Smooth muscle cell (in vitro differentiated cells): Measurements from ENCODE around the gene NELFB. TPM values are rescaled to one million over a fixed set of nuclear protein-coding genes. Genes with fewer than 3 reads are reported as not detected.
A peak's percentile ranks its signal among the peaks of the same experiment; 100 is the strongest.

Experiments used
- DNase-seq: peaks from one replicate; lab custom pipeline; 2025; ENCODE audit not compliant: unreplicated experiment; lab: John Stamatoyannopoulos, UW
- H2AFZ ChIP-seq: fragments of 200-600 bp; sonication (generic); 2 replicates; pipeline ENCODE4 v1.6.0; 2016; ENCODE audit warnings: antibody characterized with exemption, low read depth, mild to moderate bottlenecking
- H3F3A ChIP-seq: fragments of 200-600 bp; sonication (generic); 2 replicates; pipeline ENCODE4 v1.6.0; 2017; ENCODE audit warnings: antibody characterized with exemption, low read depth
- H3K27ac ChIP-seq: fragments of 200-600 bp; sonication (generic); 2 replicates; pipeline ENCODE4 v1.5.1; 2016; ENCODE audit warnings: low read depth, mild to moderate bottlenecking
- H3K27me3 ChIP-seq: fragments of 200-600 bp; sonication (generic); 2 replicates; pipeline ENCODE4 v1.6.1; 2016; ENCODE audit warnings: low read depth, mild to moderate bottlenecking
- H3K36me3 ChIP-seq: fragments of 200-600 bp; sonication (generic); 2 replicates; pipeline ENCODE4 v1.5.1; 2016; ENCODE audit warnings: low read depth
- H3K4me1 ChIP-seq: fragments of 200-600 bp; sonication (generic); 2 replicates; pipeline ENCODE4 v1.5.1; 2016; ENCODE audit warnings: low read depth
- H3K4me2 ChIP-seq: fragments of 200-600 bp; sonication (generic); 2 replicates; pipeline ENCODE4 v1.6.0; 2016; ENCODE audit warnings: mild to moderate bottlenecking
- H3K4me3 ChIP-seq: fragments of 200-600 bp; sonication (generic); 2 replicates; pipeline ENCODE4 v1.5.1; 2016; ENCODE audit warnings: mild to moderate bottlenecking
- H3K79me2 ChIP-seq: fragments of 200-600 bp; sonication (generic); 2 replicates; pipeline ENCODE4 v1.6.0; 2016; ENCODE audit warnings: low read depth, mild to moderate bottlenecking
- H3K9ac ChIP-seq: fragments of 200-600 bp; sonication (generic); 2 replicates; pipeline ENCODE4 v1.6.0; 2016; ENCODE audit warnings: low read depth
- H3K9me3 ChIP-seq: fragments of 200-600 bp; sonication (generic); replicated peaks from 2 replicates; pipeline ENCODE4 v1.5.1; 2016; ENCODE audit warnings: low read depth
- H4K20me1 ChIP-seq: fragments of 200-600 bp; sonication (generic); 2 replicates; pipeline ENCODE4 v1.6.0; 2016; ENCODE audit warnings: low read depth
- WGBS: methylation state at CpG from one replicate; pipeline ENCODE4 v1.1.7; 2016; ENCODE audit warnings: low lambda C conversion rate; 5-methylcytosine and 5-hydroxymethylcytosine counted together
- polyA plus RNA-seq: library from polyadenylated mRNA; unstranded; fragments of >200 nt; fragmentation: Nextera tagmentation; extraction: Ambion mirVana; gene quantifications from 2 replicates; pipeline ENCODE4 v1.2.1, GENCODE V29; 2016
- total RNA-seq: library from RNA; depleted of rRNA; stranded (reverse); fragments of >200 nt; gene quantifications from 2 replicates; pipeline ENCODE4 v1.2.3, GENCODE V29; 2014
- TF ChIP-seq, protein P1 (sequence below): fragments of 200-600 bp; sonication (generic); IDR thresholded peaks from 2 replicates; pipeline ENCODE4 v1.5.1; 2017; ENCODE audit warnings: borderline replicate concordance, mild to moderate bottlenecking, antibody characterized with exemption; ENCODE audit not compliant: insufficient read depth, poor library complexity, severe bottlenecking

The NELFB gene
- total and polyA plus RNA-seq, 2 experiments from 2014 or later: 23.3 to 60.9 TPM

DNA sequence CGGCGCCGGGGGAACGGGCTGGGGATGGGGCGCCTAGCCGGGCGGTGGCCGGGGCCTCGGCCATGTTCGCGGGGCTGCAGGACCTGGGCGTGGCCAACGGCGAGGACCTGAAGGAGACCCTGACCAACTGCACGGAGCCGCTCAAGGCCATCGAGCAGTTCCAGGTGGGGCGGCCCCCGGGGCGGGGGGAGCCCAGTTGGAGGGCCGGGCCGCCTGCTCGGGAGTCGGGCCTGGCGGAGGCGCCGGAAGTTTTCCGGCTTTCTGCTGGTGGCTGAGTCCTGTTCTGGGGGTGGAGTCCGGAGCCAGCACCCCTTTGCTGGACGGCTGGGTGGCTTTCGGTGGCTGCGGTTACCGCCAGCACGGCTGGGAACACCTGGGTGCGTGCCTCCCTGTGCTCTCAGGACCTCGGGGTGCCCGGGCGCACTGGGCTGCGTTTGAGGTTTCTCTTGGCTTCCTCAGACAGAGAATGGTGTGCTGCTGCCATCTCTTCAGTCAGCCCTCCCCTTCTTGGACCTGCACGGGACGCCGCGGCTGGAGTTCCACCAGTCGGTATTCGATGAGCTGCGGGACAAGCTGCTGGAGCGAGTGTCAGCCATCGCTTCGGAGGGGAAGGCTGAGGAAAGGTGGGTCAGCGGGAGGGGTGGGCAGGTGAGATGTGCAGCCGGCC lies 454 bp downstream of the NELFB start:
- H3K4me1 ChIP-seq: peaks cover 18% of the 10 kb centered on the region
- H3K9ac ChIP-seq: peak overlapping the region; percentile 65
- H2AFZ ChIP-seq: peak overlapping the region; percentile 83
- WGBS: 13% methylated on average over 18 of the region's 51 CpGs
- H3K4me2 ChIP-seq: peak overlapping the region; percentile 91
- H3K9me3 ChIP-seq: no peaks in the 10 kb centered on the region
- H4K20me1 ChIP-seq: peaks cover 14% of the 10 kb centered on the region
- H3K79me2 ChIP-seq: peaks cover 20% of the 10 kb centered on the region
- no peak overlapping the region for H3K27ac ChIP-seq
- DNase-seq: no peak
- H3K36me3 ChIP-seq: no peaks in the 10 kb centered on the region
- no peaks in the 10 kb centered on the region for H3K27me3 ChIP-seq
- TF ChIP-seq, protein P1, sequence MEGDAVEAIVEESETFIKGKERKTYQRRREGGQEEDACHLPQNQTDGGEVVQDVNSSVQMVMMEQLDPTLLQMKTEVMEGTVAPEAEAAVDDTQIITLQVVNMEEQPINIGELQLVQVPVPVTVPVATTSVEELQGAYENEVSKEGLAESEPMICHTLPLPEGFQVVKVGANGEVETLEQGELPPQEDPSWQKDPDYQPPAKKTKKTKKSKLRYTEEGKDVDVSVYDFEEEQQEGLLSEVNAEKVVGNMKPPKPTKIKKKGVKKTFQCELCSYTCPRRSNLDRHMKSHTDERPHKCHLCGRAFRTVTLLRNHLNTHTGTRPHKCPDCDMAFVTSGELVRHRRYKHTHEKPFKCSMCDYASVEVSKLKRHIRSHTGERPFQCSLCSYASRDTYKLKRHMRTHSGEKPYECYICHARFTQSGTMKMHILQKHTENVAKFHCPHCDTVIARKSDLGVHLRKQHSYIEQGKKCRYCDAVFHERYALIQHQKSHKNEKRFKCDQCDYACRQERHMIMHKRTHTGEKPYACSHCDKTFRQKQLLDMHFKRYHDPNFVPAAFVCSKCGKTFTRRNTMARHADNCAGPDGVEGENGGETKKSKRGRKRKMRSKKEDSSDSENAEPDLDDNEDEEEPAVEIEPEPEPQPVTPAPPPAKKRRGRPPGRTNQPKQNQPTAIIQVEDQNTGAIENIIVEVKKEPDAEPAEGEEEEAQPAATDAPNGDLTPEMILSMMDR: no peak
- no peaks in the 10 kb centered on the region for H3F3A ChIP-seq
- peak overlapping the region; percentile 97 for H3K4me3 ChIP-seq

DNA sequence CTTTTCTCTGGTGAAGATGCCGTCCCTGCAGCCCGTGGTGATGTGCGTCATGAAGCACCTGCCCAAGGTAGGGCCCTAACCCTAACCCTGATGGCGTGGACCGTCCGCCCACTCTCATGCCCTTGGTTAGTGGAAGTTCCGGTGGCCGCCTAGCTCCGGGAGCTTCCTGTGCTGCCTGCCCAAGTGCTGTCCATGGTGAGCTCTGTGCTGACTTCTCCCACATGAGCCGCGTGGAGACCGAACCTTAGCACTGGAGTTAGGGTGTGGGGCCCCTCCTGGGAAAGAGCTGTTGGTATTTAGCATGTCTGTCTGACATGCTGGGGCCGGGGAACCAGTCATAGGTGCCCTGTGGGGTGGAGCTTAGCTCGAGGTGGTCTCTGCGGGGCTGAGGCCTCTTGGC lies 1.2 kb downstream of the NELFB start:
- Histone ChIP-seq H3F3A (no peaks in the 10 kb centered on the region), H3K9me3 (no peaks in the 10 kb centered on the region), H3K9ac (no peak overlapping the region), H4K20me1 (peaks cover 14% of the 10 kb centered on the region), H3K79me2 (peaks cover 20% of the 10 kb centered on the region), H3K4me1 (peaks cover 18% of the 10 kb centered on the region), H3K27me3 (no peaks in the 10 kb centered on the region), H2AFZ (no peak overlapping the region), H3K27ac (no peak overlapping the region), H3K4me3 (peak overlapping the region; percentile 97), H3K4me2 (peak overlapping the region; percentile 91), H3K36me3 (no peaks in the 10 kb centered on the region)
- no peak for DNase-seq
- WGBS: 92% methylated on average over 15 of the region's 15 CpGs
- TF ChIP-seq, protein P1: no peak

DNA sequence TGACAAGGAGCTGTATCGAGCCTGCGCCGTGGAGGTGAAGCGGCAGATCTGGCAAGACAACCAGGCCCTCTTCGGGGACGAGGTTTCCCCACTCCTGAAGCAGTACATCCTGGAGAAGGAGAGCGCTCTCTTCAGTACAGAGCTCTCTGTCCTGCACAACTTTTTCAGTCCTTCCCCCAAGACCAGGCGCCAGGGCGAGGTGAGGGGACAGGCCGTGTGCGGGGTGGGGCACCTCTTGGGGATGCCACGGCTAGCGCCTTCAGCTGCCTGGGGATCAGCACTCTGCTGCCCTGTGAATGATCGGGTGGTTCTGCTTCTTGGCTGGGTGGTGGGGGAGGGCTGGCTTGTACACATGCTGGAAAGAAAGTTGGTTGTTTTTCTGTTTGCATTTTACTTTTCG lies 1.7 kb downstream of the NELFB start:
- Histone ChIP-seq H3K27me3 (no peaks in the 10 kb centered on the region), H3K4me2 (peak overlapping the region; percentile 91), H3K4me1 (peaks cover 18% of the 10 kb centered on the region), H3K9ac (no peak overlapping the region), H4K20me1 (peaks cover 14% of the 10 kb centered on the region), H3K27ac (no peak overlapping the region), H3K4me3 (no peak overlapping the region), H3K36me3 (no peaks in the 10 kb centered on the region), H2AFZ (no peak overlapping the region), H3K9me3 (no peaks in the 10 kb centered on the region), H3F3A (no peaks in the 10 kb centered on the region), H3K79me2 (peaks cover 20% of the 10 kb centered on the region)
- 96% methylated on average over 15 of the region's 15 CpGs for WGBS
- TF ChIP-seq, protein P1: no peak
- no peak for DNase-seq
